Measurements from ENCODE around the gene ADAMTS17.

ADAMTS17 gene

GRCh38 chr15:100175406-100176114 is 166.2 kb downstream of the ADAMTS17 start:
- no peaks in the 10 kb centered on the region for H3K27me3 ChIP-seq
- peaks cover 2% of the 10 kb centered on the region for H3K4me1 ChIP-seq
- no peak for TF ChIP-seq Cebpa-rat (IDR thresholded peaks at IDR 0.05)
- no peaks in the 10 kb centered on the region for H3K36me3 ChIP-seq
- no peaks in the 10 kb centered on the region for H4K20me1 ChIP-seq
- peaks cover 42% of the 10 kb centered on the region for H3K9me3 ChIP-seq
- H3K4me2 ChIP-seq, result no peak overlapping the region
- no peak overlapping the region for H3K27ac ChIP-seq
- no peak overlapping the region for H3K4me3 ChIP-seq
- no peak overlapping the region for H3K9ac ChIP-seq

- Histone ChIP-seq H3K9ac (no peak overlapping the region), H3K9me3 (peaks cover 42% of the 10 kb centered on the region), H3K27ac (no peak overlapping the region), H4K20me1 (no peaks in the 10 kb centered on the region), H3K36me3 (no peaks in the 10 kb centered on the region), H3K4me1 (no peaks in the 10 kb centered on the region), H3K4me2 (no peak overlapping the region), H3K4me3 (no peak overlapping the region), H3K27me3 (no peaks in the 10 kb centered on the region)
- TF ChIP-seq Cebpa-rat (IDR thresholded peaks at IDR 0.05), result no peak
Observed at GRCh38 chr15:100174904-100175275, 166.9 kb downstream of the ADAMTS17 start.

- Histone ChIP-seq H3K4me3 (no peak overlapping the region), H3K9me3 (peaks cover 42% of the 10 kb centered on the region), H3K9ac (no peak overlapping the region), H3K27me3 (no peaks in the 10 kb centered on the region), H4K20me1 (no peaks in the 10 kb centered on the region), H3K27ac (no peak overlapping the region), H3K4me2 (no peak overlapping the region), H3K36me3 (no peaks in the 10 kb centered on the region), H3K4me1 (no peaks in the 10 kb centered on the region)
- no peak for TF ChIP-seq Cebpa-rat (IDR thresholded peaks at IDR 0.05)
Observed at GRCh38 chr15:100174159-100174903, 167.4 kb downstream of the ADAMTS17 start.

- Histone ChIP-seq H3K4me1 (peaks cover 15% of the 10 kb centered on the region), H3K4me3 (no peak overlapping the region), H3K4me2 (no peak overlapping the region), H3K36me3 (no peaks in the 10 kb centered on the region), H4K20me1 (no peaks in the 10 kb centered on the region), H3K27me3 (no peaks in the 10 kb centered on the region), H3K9me3 (peaks cover 42% of the 10 kb centered on the region), H3K9ac (no peak overlapping the region), H3K27ac (no peak overlapping the region)
- no peak for TF ChIP-seq Cebpa-rat (IDR thresholded peaks at IDR 0.05)
Observed at GRCh38 chr15:100172356-100173024, 169.3 kb downstream of the ADAMTS17 start.

- no peak overlapping the region for H3K9ac ChIP-seq
- TF ChIP-seq Cebpa-rat (IDR thresholded peaks at IDR 0.05), result no peak
- H3K4me3 ChIP-seq, result no peak overlapping the region
- H3K27ac ChIP-seq, result no peak overlapping the region
- H3K4me1 ChIP-seq, result peaks cover 19% of the 10 kb centered on the region
- no peaks in the 10 kb centered on the region for H4K20me1 ChIP-seq
- no peaks in the 10 kb centered on the region for H3K36me3 ChIP-seq
- H3K4me2 ChIP-seq, result no peak overlapping the region
- no peaks in the 10 kb centered on the region for H3K27me3 ChIP-seq
- peaks cover 42% of the 10 kb centered on the region for H3K9me3 ChIP-seq
Observed at GRCh38 chr15:100171411-100171810, 170.4 kb downstream of the ADAMTS17 start.

GRCh38 chr15:100170291-100171210 is 171.2 kb downstream of the ADAMTS17 start:
- Histone ChIP-seq H3K4me3 (no peak overlapping the region), H3K4me1 (peaks cover 19% of the 10 kb centered on the region), H3K27ac (no peak overlapping the region), H3K4me2 (no peak overlapping the region), H3K9ac (no peak overlapping the region), H4K20me1 (no peaks in the 10 kb centered on the region), H3K36me3 (no peaks in the 10 kb centered on the region), H3K27me3 (no peaks in the 10 kb centered on the region), H3K9me3 (peaks cover 42% of the 10 kb centered on the region)
- TF ChIP-seq Cebpa-rat (IDR thresholded peaks at IDR 0.05), result no peak

- H3K4me3 ChIP-seq, result no peak overlapping the region
- H4K20me1 ChIP-seq, result no peaks in the 10 kb centered on the region
- no peaks in the 10 kb centered on the region for H3K36me3 ChIP-seq
- TF ChIP-seq Cebpa-rat (IDR thresholded peaks at IDR 0.05), result no peak
- peaks cover 42% of the 10 kb centered on the region for H3K9me3 ChIP-seq
- peaks cover 19% of the 10 kb centered on the region for H3K4me1 ChIP-seq
- no peak overlapping the region for H3K27ac ChIP-seq
- H3K27me3 ChIP-seq, result no peaks in the 10 kb centered on the region
- H3K4me2 ChIP-seq, result no peak overlapping the region
- no peak overlapping the region for H3K9ac ChIP-seq
Observed at GRCh38 chr15:100169615-100170290, 172.0 kb downstream of the ADAMTS17 start.

GRCh38 chr15:100168787-100169186 is 173.0 kb downstream of the ADAMTS17 start:
- Histone ChIP-seq H3K4me2 (peak overlapping the region; percentile 41), H3K36me3 (no peaks in the 10 kb centered on the region), H3K4me3 (no peak overlapping the region), H3K4me1 (peaks cover 19% of the 10 kb centered on the region), H3K9me3 (peaks cover 32% of the 10 kb centered on the region), H4K20me1 (no peaks in the 10 kb centered on the region), H3K9ac (no peak overlapping the region), H3K27me3 (no peaks in the 10 kb centered on the region), H3K27ac (no peak overlapping the region)
- no peak for TF ChIP-seq Cebpa-rat (IDR thresholded peaks at IDR 0.05)

GRCh38 chr15:100167884-100168375 is 173.8 kb downstream of the ADAMTS17 start:
- Histone ChIP-seq H3K4me1 (peaks cover 19% of the 10 kb centered on the region), H3K27me3 (no peaks in the 10 kb centered on the region), H3K9me3 (peaks cover 23% of the 10 kb centered on the region), H3K27ac (no peak overlapping the region), H3K4me2 (peak overlapping the region; percentile 41), H3K36me3 (no peaks in the 10 kb centered on the region), H3K9ac (no peak overlapping the region), H4K20me1 (no peaks in the 10 kb centered on the region), H3K4me3 (no peak overlapping the region)
- no peak for TF ChIP-seq Cebpa-rat (IDR thresholded peaks at IDR 0.05)

Measured in BLaER1 (cell line).